OCI-LY7 (cell line): Measurements from ENCODE around the gene COQ10A.

Source experiments
- EZH2phosphoT487 ChIP-seq: fragments of 200-600 bp; sonication (generic); IDR thresholded peaks from 2 replicates; pipeline ENCODE4 v1.6.1; 2018; ENCODE audit warnings: low read depth, borderline replicate concordance, mild to moderate bottlenecking, mixed run types, antibody characterized with exemption, low read length, moderate library complexity, mixed read lengths
- TF ChIP-seq, protein P1 (sequence below): fragments of 200-600 bp; sonication (generic); conservative IDR thresholded peaks from 2 replicates; pipeline ENCODE4 v1.5.1; 2014; ENCODE audit warnings: mild to moderate bottlenecking, antibody characterized with exemption, low read length, moderate library complexity, mixed read lengths

GRCh38 chr12:56243731-56244181 is 23.0 kb upstream of the COQ10A start:
- TF ChIP-seq, protein P1, sequence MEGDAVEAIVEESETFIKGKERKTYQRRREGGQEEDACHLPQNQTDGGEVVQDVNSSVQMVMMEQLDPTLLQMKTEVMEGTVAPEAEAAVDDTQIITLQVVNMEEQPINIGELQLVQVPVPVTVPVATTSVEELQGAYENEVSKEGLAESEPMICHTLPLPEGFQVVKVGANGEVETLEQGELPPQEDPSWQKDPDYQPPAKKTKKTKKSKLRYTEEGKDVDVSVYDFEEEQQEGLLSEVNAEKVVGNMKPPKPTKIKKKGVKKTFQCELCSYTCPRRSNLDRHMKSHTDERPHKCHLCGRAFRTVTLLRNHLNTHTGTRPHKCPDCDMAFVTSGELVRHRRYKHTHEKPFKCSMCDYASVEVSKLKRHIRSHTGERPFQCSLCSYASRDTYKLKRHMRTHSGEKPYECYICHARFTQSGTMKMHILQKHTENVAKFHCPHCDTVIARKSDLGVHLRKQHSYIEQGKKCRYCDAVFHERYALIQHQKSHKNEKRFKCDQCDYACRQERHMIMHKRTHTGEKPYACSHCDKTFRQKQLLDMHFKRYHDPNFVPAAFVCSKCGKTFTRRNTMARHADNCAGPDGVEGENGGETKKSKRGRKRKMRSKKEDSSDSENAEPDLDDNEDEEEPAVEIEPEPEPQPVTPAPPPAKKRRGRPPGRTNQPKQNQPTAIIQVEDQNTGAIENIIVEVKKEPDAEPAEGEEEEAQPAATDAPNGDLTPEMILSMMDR = no peak
- TF ChIP-seq EZH2phosphoT487 = no peak
